ENCODE measurements around the gene MAP3K3.

Gene MAP3K3

DNA sequence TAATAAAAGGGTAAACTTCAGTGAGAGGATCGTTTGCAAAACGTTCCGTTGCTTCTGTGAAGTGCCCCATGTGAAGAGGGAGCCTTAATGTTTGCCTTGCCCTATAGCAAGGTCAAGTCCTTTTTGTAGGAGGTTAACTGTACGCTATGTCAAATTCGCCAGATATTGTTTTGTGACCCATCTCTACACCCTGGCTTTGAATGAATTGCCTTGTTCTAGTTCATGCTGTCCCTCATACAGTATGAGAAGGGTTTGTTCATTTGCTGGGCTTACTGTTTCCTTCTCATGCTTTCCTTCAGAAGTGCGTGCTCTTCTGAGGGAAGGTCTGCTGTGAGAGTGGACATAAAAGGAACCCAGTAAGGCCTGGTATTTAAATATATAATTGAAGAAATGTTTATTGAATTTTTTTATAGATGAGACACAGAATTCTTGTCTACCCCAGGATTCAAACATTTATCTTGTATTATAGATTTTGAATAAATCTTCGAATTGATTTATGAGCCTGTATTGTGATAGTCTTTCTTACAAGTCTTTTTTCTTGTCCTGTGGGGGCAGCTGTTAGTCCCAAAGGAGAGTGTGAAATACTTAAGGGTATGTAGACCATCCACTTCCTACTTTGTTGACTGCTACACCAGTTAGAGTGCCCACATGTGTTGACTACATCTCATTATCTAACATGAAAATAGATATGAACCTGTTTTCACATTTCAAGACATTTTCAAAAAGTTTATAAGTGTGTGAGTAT is 1.7 kb downstream of the MAP3K3 start:
- no peak for FAIRE-seq

- FAIRE-seq: no peak
These were observed 2.3 kb downstream of the MAP3K3 start for GRCh38 chr17:63624531-63624880.

DNA sequence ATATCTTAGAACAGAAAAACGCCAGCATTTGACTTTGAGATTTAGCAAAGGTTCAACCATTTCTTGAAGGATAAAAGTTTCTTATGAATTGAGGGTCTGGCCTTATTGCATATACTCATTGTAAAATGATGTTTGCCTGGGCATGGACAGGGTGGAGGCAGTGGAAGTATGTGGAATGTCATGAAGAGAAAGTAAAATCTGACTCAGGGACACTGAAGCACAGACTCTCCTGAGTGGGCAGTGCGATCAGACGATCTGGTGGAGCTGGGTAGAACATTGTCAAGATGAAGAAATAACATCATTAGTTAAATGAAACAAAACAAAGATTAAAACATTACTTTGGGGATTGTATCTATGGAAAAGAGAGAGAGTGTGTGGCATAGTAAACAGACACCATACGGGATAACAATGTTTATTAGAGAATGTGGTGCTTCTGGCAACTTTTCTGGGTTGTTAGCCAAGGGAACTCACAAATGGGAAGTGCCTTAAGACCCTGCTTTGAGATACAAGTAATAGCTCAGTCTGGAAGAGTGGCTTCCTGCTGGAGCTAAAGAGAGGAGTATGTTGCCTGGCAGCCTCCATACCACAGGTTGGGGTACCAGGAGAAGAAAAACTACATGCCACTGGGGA is 4.4 kb downstream of the MAP3K3 start:
- FAIRE-seq: no peak

DNA sequence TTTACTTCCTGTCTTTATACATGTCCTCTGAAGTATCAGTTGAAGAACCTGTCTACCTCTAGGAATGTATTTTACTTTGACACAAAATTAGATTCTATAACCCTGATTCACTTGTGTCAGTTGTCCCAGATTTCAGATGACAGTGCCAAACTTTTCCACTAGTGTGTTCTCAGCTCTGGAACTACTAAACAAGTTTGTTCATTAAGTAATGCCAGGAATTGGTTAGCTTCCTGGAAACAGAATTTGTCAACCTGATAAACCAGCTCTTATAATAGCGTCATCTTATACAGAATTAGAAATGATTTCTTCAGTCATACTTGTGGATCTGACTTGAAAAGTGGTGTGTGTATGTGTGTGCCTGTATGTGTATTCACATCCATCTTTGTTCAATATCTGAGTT is 7.4 kb downstream of the MAP3K3 start:
- FAIRE-seq: no peak

DNA sequence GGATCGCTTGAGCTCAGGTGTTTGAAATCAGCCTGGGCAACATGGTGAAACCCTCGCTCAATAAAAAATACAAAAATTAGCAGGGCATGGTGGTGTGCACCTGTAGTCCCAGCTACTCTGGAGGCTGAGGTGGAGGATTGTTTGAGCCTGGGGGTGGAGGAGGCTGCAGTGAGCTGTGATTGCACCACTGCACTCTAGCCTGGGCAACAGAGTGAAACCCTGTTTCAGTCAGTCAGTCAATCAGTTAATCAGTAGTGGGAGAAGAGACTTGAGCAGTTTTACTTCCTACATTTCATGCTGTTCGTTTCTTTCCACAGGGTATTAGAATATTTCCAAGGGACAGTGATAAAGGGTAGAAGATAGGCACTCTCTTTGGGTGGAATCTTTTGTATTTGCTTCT is 8.8 kb downstream of the MAP3K3 start:
- FAIRE-seq: no peak

DNA sequence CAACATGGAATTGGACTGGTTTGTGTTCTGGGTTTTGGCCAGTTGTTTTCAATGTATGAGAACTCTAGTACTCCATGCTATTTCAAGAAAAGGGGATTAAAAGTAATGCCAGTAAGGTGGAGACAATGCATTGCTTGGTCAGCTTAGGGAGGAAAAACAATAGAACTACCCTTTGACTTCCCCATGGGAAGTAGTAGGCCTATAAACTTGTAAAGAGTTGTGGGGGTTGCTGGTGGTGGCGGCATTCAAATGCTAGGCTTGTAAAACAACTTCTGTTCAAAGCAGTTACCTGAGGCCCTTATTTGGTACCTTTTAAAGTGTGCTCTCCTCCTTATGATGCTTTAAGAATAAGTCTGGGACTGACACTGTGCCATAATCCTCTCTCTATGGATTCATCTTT is 9.4 kb downstream of the MAP3K3 start:
- FAIRE-seq: no peak

- FAIRE-seq: no peak
These were observed 11.5 kb downstream of the MAP3K3 start for GRCh38 chr17:63633742-63634141.

GRCh38 chr17:63634163-63634562 is 11.9 kb downstream of the MAP3K3 start:
- no peak for FAIRE-seq

DNA sequence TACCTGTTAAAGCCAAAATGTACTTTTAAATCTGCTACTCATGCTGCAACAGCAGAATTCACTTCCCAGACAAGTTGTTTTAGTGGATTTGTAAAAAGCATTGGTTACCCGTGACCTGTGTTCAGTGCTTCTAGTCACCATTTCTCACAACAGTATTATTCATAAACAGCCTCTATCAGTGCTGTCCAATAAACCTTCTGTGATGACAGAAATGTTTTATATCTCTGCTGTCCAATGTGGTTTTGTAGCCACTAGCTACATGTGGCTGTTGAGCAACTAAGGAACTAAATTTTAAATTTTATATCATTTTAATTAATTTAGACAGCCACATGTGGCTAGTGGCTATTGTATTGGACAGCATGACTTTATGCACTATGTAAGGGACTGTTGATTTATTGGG is 12.6 kb downstream of the MAP3K3 start:
- FAIRE-seq: no peak

DNA sequence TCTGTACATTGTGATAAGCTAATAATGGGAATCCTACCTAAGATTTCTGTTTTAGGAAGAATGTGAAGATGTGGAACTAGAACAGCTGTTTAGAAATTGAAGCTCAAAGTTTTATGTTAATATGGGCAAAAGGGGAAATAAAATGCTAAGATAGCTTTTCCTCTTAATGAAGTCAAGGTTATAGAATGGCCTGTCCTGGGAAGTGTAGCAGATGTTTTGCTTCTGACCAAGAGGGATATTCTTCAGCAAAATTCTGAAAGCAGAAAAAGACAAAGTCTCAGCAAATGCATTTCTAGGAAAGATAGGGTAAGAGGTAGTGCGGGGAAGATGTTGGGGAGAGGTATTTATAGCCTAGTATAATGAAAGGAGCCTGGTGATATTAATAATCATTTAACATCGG is 13.1 kb downstream of the MAP3K3 start:
- no peak for FAIRE-seq

- FAIRE-seq: no peak
These were observed 13.6 kb downstream of the MAP3K3 start for GRCh38 chr17:63635787-63636186.

DNA sequence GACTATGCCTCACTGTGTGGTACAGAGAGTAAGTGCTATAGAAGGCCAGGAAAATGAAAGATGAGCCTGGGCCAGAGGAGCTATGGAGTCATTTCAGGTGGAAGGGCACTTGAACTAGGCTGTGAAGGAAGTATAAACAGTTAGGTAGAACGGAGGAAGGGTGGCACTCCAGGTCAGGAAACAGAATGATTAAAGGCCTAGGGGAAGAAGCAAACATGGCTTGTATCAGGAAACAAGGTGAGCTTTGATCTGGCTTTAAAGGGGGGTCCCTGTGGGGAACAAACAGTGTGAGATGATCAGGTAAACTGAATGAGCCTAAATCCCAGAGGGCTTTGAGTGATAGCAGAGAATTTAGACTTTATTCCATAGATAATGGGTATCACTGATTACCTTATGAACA is 16.9 kb downstream of the MAP3K3 start:
- FAIRE-seq: no peak

GRCh38 chr17:63640038-63640437 is 17.8 kb downstream of the MAP3K3 start:
- FAIRE-seq: no peak

- no peak for FAIRE-seq
These were observed 19.7 kb downstream of the MAP3K3 start for GRCh38 chr17:63641692-63642448.

- FAIRE-seq: no peak
These were observed 22.6 kb downstream of the MAP3K3 start for GRCh38 chr17:63644846-63645245.

DNA sequence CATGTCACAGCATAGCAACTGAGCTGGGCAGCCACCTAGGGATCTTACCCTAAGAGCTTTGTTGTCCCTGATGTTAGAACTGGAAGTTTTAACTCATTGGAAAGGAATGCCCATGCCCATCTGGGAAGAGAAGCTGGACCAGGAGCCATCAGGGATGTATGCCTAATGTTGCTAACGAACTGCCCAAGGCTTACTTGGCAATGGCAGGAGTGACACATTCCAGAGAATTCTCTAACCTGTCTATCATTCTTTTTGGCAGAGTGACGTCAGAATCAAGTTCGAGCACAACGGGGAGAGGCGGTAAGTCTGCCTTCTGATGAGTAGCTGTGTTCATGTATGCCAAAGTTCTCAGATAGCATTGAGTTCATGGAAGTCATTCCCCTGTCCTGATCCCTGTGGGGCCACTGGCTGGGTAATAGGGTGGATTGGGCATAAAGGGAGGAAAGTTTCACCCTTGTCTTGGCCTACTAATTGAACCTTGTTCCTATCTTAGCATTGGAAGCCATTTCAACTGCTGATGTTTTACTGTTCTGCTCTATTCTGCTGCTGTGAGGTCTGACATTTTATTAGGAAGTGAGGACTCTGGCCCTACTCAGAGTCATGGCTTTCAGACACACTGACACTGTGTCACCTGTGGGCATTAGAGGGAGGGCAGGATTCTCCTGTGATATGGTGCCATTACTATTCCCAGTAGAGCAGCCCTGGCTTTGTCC is 23.7 kb downstream of the MAP3K3 start:
- no peak for FAIRE-seq

DNA sequence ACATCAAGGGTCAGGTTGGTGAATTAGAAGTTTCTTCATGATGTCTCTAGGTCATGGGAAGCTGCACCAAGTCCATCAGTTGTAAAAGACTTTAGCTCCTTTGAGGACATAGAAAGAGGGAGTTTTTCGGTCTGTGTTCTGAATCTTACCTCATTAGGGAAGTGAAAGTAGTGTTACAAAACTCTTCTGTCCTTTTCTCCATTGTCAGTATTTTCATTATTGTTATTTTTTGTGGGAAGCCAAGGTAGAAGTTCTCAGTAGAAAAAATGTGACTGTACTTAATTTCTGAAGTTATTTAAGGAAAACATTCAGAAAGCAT is 24.2 kb downstream of the MAP3K3 start:
- no peak for FAIRE-seq

GRCh38 chr17:63647065-63647725 is 25.0 kb downstream of the MAP3K3 start:
- no peak for FAIRE-seq

DNA sequence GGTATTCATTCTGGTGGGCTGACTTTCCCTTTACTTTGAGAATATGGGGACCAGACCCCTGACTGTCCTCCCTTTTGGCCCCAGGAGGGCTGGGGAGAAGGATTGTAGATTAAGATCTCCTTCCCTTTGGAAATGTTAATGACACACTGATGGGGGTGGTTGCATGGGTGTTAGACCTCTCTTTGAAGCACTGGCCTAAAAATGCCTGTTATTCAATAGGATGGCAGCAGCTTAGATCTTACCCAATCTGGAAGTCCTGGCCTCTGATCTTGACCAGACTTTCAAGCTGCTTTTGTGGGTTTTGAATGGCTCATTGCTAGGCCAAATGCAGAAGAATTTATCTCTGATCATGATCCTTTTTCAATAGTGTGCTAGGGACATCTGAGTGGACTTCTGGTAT is 25.7 kb downstream of the MAP3K3 start:
- FAIRE-seq: no peak

GRCh38 chr17:63649813-63650212 is 27.6 kb downstream of the MAP3K3 start:
- no peak for FAIRE-seq

- no peak for FAIRE-seq
These were observed 29.9 kb downstream of the MAP3K3 start for GRCh38 chr17:63652106-63652505.

- FAIRE-seq: no peak
These were observed 30.8 kb downstream of the MAP3K3 start for GRCh38 chr17:63653050-63653449.

DNA sequence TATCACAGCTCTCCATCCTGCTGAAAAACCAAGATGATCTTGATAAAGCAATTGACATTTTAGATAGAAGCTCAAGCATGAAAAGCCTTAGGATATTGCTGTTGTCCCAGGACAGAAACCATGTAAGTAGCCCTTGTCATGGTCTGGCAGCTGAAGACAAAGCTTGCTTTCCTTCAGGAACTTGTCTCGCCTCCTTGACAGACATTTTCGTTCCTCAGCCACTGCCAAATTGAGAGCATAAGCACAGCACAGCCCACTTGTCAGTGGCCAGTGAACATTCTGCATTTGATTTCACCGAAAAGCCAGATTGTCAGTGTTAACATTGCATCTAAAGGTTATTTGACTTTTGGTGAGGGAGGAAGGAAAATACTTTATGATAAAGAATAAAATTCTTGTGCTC is 35.6 kb downstream of the MAP3K3 start:
- no peak for FAIRE-seq
